Epithelial cell of proximal tubule (primary cell): ENCODE results near the gene TMEFF2. TPM values are rescaled to one million over a fixed set of nuclear protein-coding genes. Genes with fewer than 3 reads are reported as not detected.
"Not testable (repeated sequence)": the region's sequence is repeated elsewhere in the genome, so short reads cannot be mapped to it uniquely, and the experiment has no call there.

Experiments used
- DNase-seq: peaks from one replicate; pipeline ENCODE4 v3.0.0-alpha.2; 2011; ENCODE audit warnings: low read depth
- H3K4me3 ChIP-seq: 2 replicates; pipeline ENCODE4 v1.5.1; 2011; ENCODE audit warnings: low read depth, mild to moderate bottlenecking, low read length
- CTCF ChIP-seq: conservative IDR thresholded peaks from 2 replicates; pipeline ENCODE4 v1.5.1; 2012; ENCODE audit warnings: low read depth, mild to moderate bottlenecking, low read length
- total RNA-seq: library from RNA; depleted of rRNA; stranded (reverse); fragments of >200 nt; gene quantifications from 2 replicates; pipeline ENCODE4 v1.2.3, GENCODE V29; 2015

The TMEFF2 gene
- total RNA-seq, 1 donor from 2014 or later: not detected

GRCh38 chr2:191929288-191929687 lies 265.4 kb downstream of the TMEFF2 start:
- H3K4me3 ChIP-seq: no peak overlapping the region
- no peak for TF ChIP-seq CTCF
- DNase-seq: no peak

- H3K4me3 ChIP-seq: no peak overlapping the region
- TF ChIP-seq CTCF: no peak
- DNase-seq: peak; percentile 89
Measured at GRCh38 chr2:191927991-191928390, 266.7 kb downstream of the TMEFF2 start.

- H3K4me3 ChIP-seq: no peak overlapping the region
- no peak for TF ChIP-seq CTCF
- DNase-seq: peak; percentile 99
Measured at GRCh38 chr2:191927319-191927867, 267.3 kb downstream of the TMEFF2 start.

- no peak for DNase-seq
- no peak for TF ChIP-seq CTCF
- no peak overlapping the region for H3K4me3 ChIP-seq
Measured at GRCh38 chr2:191926671-191927070, 268.1 kb downstream of the TMEFF2 start.

GRCh38 chr2:191923652-191923997 lies 271.1 kb downstream of the TMEFF2 start:
- TF ChIP-seq CTCF: no peak
- peak; percentile 59 for DNase-seq
- H3K4me3 ChIP-seq: no peak overlapping the region

GRCh38 chr2:191922736-191923651 lies 271.7 kb downstream of the TMEFF2 start:
- no peak for TF ChIP-seq CTCF
- DNase-seq: no peak

GRCh38 chr2:191921650-191922049 lies 273.1 kb downstream of the TMEFF2 start:
- H3K4me3 ChIP-seq, DNase-seq: not testable (repeated sequence)

More at GRCh38 chr2:191922736-191923651, 271.7 kb downstream of the TMEFF2 start:
- no peak overlapping the region for H3K4me3 ChIP-seq
